ENCODE results near the gene LONRF3.
"Not testable (repeated sequence)": the region's sequence is repeated elsewhere in the genome, so short reads cannot be mapped to it uniquely, and the experiment has no call there.

Gene LONRF3

DNA sequence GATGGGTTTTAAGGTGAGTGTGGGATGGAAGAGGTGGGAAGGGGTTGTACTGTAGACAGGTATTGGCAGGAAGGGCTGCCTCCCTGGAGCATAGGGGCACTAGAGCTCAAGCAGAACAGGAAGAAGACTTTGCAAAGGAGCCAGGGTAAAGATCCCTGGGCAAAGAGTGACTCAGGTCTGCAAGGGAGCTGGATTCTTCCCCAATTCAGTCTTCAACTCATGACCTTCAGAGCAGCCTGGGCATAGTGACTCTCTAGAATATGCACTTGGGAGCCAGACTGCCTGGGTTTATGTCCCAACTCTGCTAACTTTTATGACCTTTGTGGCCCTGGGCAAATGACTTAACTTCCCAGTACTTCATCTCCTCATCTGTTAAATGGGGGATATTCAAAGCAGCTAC is 4.0 kb downstream of the LONRF3 start:
- in situ Hi-C loops (cut with MboI; ENCODE audit: low pct_unique_long_range_greater_than_20kb, low sequenced_read_pairs, unreplicated experiment) = no loop called here
- no peak for DNase-seq (ENCODE audit: low spot score)
- no peak for TF ChIP-seq CTCF (IDR thresholded peaks at IDR 0.05; ENCODE audit: extremely low read depth, insufficient read depth, missing control alignments)

GRCh38 chrX:118980761-118981160 is 6.3 kb downstream of the LONRF3 start:
- DNase-seq (ENCODE audit: low spot score) = no peak
- in situ Hi-C loops (cut with MboI; ENCODE audit: low pct_unique_long_range_greater_than_20kb, low sequenced_read_pairs, unreplicated experiment) = no loop called here
- no peak for TF ChIP-seq CTCF (IDR thresholded peaks at IDR 0.05; ENCODE audit: extremely low read depth, insufficient read depth, missing control alignments)

- TF ChIP-seq CTCF (IDR thresholded peaks at IDR 0.05; ENCODE audit: extremely low read depth, insufficient read depth, missing control alignments) = no peak
- in situ Hi-C loops (cut with MboI; ENCODE audit: low pct_unique_long_range_greater_than_20kb, low sequenced_read_pairs, unreplicated experiment) = no loop called here
- DNase-seq (ENCODE audit: low spot score) = no peak
Observed at GRCh38 chrX:118983513-118983912, 9.1 kb downstream of the LONRF3 start.

- in situ Hi-C loops (cut with MboI; ENCODE audit: low pct_unique_long_range_greater_than_20kb, low sequenced_read_pairs, unreplicated experiment) = no loop called here
- DNase-seq (ENCODE audit: low spot score) = no peak
- TF ChIP-seq CTCF (IDR thresholded peaks at IDR 0.05; ENCODE audit: extremely low read depth, insufficient read depth, missing control alignments) = no peak
Observed at GRCh38 chrX:118988911-118989310, 14.5 kb downstream of the LONRF3 start.

GRCh38 chrX:118989886-118990285 is 15.5 kb downstream of the LONRF3 start:
- no peak for TF ChIP-seq CTCF (IDR thresholded peaks at IDR 0.05; ENCODE audit: extremely low read depth, insufficient read depth, missing control alignments)
- no peak for DNase-seq (ENCODE audit: low spot score)
- in situ Hi-C loops (cut with MboI; ENCODE audit: low pct_unique_long_range_greater_than_20kb, low sequenced_read_pairs, unreplicated experiment) = no loop called here

DNA sequence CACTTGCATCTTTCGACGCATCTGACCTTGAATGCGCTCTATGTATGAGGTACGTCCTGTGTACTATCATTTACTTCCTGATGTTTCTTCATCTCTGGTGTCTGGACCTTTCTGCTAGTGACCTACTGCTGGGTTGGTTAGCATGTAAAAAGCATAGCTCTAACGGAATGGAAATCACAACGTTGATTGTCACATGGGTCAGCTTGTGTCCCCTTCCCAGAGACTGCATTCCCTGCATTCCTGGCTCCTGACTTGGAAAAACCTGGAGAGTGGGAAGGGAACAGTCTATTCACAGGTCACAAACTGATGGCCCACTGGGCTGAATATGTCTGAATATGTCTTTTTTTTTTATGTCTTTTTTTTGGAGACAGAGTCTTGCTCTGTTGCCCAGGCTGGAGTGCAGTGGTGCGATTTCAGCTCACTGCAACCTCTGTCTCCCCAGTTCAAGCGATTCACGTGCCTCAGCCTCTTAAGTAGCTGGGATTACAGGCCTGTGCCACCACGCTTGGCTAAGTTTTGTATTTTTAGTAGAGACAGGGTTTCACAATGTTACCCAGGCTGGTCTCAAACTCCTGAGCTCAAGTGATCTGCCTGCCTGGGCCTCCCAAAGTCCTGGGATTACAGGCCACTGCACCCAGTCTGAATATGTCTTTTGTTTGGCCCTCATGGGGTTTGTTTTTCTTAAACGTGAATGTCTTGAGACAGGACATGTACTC is 16.3 kb downstream of the LONRF3 start:
- DNase-seq (ENCODE audit: low spot score) = no peak
- in situ Hi-C loops (cut with MboI; ENCODE audit: low pct_unique_long_range_greater_than_20kb, low sequenced_read_pairs, unreplicated experiment) = no loop called here
- TF ChIP-seq CTCF (IDR thresholded peaks at IDR 0.05; ENCODE audit: extremely low read depth, insufficient read depth, missing control alignments) = no peak

GRCh38 chrX:118992441-118993121 is 18.2 kb downstream of the LONRF3 start:
- in situ Hi-C loops (cut with MboI; ENCODE audit: low pct_unique_long_range_greater_than_20kb, low sequenced_read_pairs, unreplicated experiment); DNase-seq (ENCODE audit: low spot score): not testable (repeated sequence)

Data from GM13977 (cell line).